Hematopoietic multipotent progenitor cell treated with erythropoietin and hydrocortisone succinate and interleukin-3 and kit ligand, for 8 days (in vitro differentiated cells): ENCODE data around the gene RNF39.

ENCODE experiments used
- DNase-seq: peaks from one replicate; pipeline ENCODE4 v3.0.0-alpha.2; 2015

Gene RNF39

GRCh38 chr6:30093951-30094661, 18.5 kb upstream of the RNF39 start:
- no peak for DNase-seq

GRCh38 chr6:30092852-30093543, 17.4 kb upstream of the RNF39 start:
- no peak for DNase-seq

GRCh38 chr6:30091577-30092381, 16.2 kb upstream of the RNF39 start:
- DNase-seq = no peak

GRCh38 chr6:30087876-30088275, 12.3 kb upstream of the RNF39 start:
- no peak for DNase-seq

GRCh38 chr6:30077218-30077617, 1.6 kb upstream of the RNF39 start:
- DNase-seq = no peak

GRCh38 chr6:30075790-30076732, 492 bp upstream of the RNF39 start:
- no peak for DNase-seq

GRCh38 chr6:30074331-30075093, 1.1 kb downstream of the RNF39 start:
- DNase-seq = no peak

GRCh38 chr6:30073489-30074235, 1.9 kb downstream of the RNF39 start:
- DNase-seq = no peak

GRCh38 chr6:30071858-30072257, 3.7 kb downstream of the RNF39 start:
- DNase-seq = no peak

GRCh38 chr6:30071081-30071818, 4.3 kb downstream of the RNF39 start:
- no peak for DNase-seq

- DNase-seq = no peak
Measured at GRCh38 chr6:30067460-30068139, 8.0 kb downstream of the RNF39 start.

GRCh38 chr6:30066577-30067459, 8.8 kb downstream of the RNF39 start, which contains the start of gene PPP1R11:
PPP1R11 (plus strand) TSS chr6:30067198; CDS start chr6:30067411, 213 bp downstream.
- peak; percentile 100 for DNase-seq

GRCh38 chr6:30066082-30066481, 9.5 kb downstream of the RNF39 start:
- DNase-seq = no peak

GRCh38 chr6:30063315-30063714, 12.3 kb downstream of the RNF39 start:
- no peak for DNase-seq

GRCh38 chr6:30062471-30063178, 12.9 kb downstream of the RNF39 start:
- peak; percentile 6 for DNase-seq

GRCh38 chr6:30061858-30062458, 13.6 kb downstream of the RNF39 start:
- DNase-seq = peak; percentile 38
